ENCODE results near the gene GABRB3.
"Not testable (repeated sequence)": the region's sequence is repeated elsewhere in the genome, so short reads cannot be mapped to it uniquely, and the experiment has no call there.

DNA sequence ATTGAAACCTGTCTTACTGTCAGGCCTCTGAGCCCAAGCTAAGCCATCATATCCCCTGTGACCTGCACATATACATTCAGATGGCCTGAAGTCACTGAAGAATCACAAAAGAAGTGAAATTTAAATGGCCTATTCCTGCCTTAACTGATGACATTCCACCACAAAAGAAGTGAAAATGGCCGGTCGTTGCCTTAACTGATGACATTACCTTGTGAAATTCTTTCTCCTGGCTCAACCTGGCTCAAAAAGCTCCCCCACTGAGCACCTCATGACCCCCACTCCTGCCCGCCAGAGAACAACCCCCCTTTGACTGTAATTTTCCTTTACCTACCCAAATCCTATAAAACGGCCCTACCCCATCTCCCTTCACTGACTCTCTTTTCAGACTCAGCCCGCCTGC is 53.0 kb downstream of the GABRB3 start:
- TF ChIP-seq, protein P1, sequence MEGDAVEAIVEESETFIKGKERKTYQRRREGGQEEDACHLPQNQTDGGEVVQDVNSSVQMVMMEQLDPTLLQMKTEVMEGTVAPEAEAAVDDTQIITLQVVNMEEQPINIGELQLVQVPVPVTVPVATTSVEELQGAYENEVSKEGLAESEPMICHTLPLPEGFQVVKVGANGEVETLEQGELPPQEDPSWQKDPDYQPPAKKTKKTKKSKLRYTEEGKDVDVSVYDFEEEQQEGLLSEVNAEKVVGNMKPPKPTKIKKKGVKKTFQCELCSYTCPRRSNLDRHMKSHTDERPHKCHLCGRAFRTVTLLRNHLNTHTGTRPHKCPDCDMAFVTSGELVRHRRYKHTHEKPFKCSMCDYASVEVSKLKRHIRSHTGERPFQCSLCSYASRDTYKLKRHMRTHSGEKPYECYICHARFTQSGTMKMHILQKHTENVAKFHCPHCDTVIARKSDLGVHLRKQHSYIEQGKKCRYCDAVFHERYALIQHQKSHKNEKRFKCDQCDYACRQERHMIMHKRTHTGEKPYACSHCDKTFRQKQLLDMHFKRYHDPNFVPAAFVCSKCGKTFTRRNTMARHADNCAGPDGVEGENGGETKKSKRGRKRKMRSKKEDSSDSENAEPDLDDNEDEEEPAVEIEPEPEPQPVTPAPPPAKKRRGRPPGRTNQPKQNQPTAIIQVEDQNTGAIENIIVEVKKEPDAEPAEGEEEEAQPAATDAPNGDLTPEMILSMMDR (IDR thresholded peaks at IDR 0.05; ENCODE audit: extremely low read depth in 1 of 2, insufficient read depth in 1 of 2, low read depth in 1 of 2, low read length in 2 of 2), result not testable (repeated sequence)
- not testable (repeated sequence) for TF ChIP-seq POLR2A (IDR thresholded peaks at IDR 0.05; ENCODE audit: low read depth, low read length); FOS (IDR thresholded peaks at IDR 0.05; ENCODE audit: borderline replicate concordance, insufficient read depth, low read length); MYC (IDR thresholded peaks at IDR 0.05; ENCODE audit: low read depth, low read length)

All from endothelial cell of umbilical vein (primary cell).